ENCODE results near the gene KLK10.

DNA sequence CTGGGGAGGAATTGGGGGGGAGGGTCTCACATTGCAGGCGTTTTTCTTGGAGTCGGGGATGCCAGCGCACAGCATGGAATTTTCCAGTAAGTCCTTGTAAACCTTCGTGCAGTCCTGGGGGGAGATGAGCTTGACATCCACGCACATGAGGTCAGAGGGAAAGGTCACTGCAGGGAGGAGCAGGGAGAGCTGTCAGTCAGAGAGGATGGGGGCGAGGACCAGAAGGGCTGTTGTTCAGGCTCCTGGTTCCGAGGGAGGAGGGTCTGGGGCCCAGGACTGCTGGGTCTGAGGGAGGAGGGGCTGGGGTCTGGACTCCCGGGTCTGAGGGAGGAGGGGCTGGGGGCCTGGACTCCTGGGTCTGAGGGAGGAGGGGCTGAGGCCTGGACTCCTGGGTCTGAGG is 39.8 kb downstream of the KLK10 start:
- TF ChIP-seq POLR2A (IDR thresholded peaks at IDR 0.05; ENCODE audit: low read depth, low read length): no peak
- no peak for TF ChIP-seq POLR2AphosphoS5 (IDR thresholded peaks at IDR 0.05; ENCODE audit: low read depth, low read length)
- TF ChIP-seq TAF1 (IDR thresholded peaks at IDR 0.05; ENCODE audit: borderline replicate concordance, low read depth, low read length): no peak
